Measurements from ENCODE around the gene CD79A. TPM values are rescaled to one million over a fixed set of nuclear protein-coding genes. Genes with fewer than 3 reads are reported as not detected.

CD79A gene
- total and polyA plus RNA-seq, 4 experiments from 2014 or later: 0.93 to 29.7 (median 3.2) TPM

DNA sequence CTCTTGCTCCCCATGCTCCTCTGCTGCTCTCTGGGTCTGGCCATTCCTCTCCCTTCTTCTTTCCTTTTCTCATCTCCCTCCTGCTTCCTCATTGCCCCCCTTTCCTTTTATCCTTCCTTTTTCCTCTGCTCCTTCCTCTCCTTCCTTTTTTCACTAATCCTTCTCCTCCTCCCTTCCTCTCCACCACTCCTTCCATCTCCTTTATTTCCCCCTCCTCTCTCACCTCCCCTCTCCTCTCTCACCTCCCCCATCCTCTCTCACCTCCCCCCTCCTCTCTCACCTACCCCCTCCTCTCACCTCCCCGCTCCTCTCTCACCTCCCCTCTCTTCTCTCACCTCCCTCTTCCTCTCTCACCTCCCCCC lies 19.5 kb downstream of the CD79A start:
- intact Hi-C loops (cut with micrococcal nuclease): no loop called here
- H3K36me3 Mint-ChIP-seq: peaks cover 52 to 53% of the 10 kb centered on the region in 2 donors
- no peaks in the 10 kb centered on the region for H3K9me3 ChIP-seq (ENCODE audit: control insufficient read depth in 1 of 2, low read length in 2 of 2)
- H3K27me3 ChIP-seq (ENCODE audit: insufficient read depth, low read length): no peaks in the 10 kb centered on the region
- H3K4me1 ChIP-seq (ENCODE audit: insufficient read depth, low read length): peaks cover 49% of the 10 kb centered on the region
- peak overlapping the region in 5 of 7 donors; percentile 77 to 90 (median 85) for H3K27ac Mint-ChIP-seq
- no peak overlapping the region for H3K4me3 ChIP-seq (ENCODE audit: low read length in 2 of 2)
- no peaks in the 10 kb centered on the region for H3K9me3 Mint-ChIP-seq
- H3K36me3 ChIP-seq (ENCODE audit: insufficient read depth, low read length): peaks cover 81% of the 10 kb centered on the region
- ChIA-PET CTCF (ENCODE audit: partially characterized antibody) (no interaction called here), POLR2A (ENCODE audit: partially characterized antibody) (interaction anchor here (1.4 to 19.1 kb wide), 4 partner anchors 10 to 36 kb away, joined by 4 to 349 read pairs (median 12); partner anchors contain the start of genes ARHGEF1, ERFL and RPS19)
- no peaks in the 10 kb centered on the region for H3K27me3 Mint-ChIP-seq
- H3K4me1 Mint-ChIP-seq: peaks cover 20 to 56% (median 33%) of the 10 kb centered on the region in 4 donors
- DNase-seq: no peak
- H3K4me3 Mint-ChIP-seq: no peak overlapping the region
- H3K27ac ChIP-seq (ENCODE audit: low read depth, low read length): no peak overlapping the region

DNA sequence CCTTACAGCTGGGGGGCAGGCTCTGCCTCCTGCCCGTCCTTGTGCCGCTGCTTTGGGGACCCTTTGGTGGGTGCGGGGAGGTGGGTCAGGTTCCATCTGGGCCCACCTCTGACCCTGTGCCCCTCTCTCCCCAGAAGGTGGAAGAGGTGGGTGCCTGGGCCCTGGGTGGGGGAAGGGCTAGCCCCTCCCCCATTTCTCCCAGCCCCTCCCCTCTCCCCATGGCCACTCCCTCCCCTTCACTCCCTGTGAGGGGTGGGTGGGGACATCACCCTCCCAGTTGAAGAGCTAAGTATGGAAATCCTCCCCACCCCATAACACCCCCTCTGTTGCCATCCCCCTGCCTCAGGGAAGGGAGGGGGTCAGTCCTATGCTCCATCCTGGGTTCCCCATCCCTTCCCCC lies 20.1 kb downstream of the CD79A start:
- peaks cover 81% of the 10 kb centered on the region for H3K36me3 ChIP-seq (ENCODE audit: insufficient read depth, low read length)
- H3K4me1 ChIP-seq (ENCODE audit: insufficient read depth, low read length): peaks cover 46% of the 10 kb centered on the region
- H3K27me3 Mint-ChIP-seq: no peaks in the 10 kb centered on the region
- peaks cover 50 to 54% of the 10 kb centered on the region in 2 donors for H3K36me3 Mint-ChIP-seq
- H3K4me3 Mint-ChIP-seq: no peak overlapping the region
- no peaks in the 10 kb centered on the region for H3K9me3 ChIP-seq (ENCODE audit: control insufficient read depth in 1 of 2, low read length in 2 of 2)
- ChIA-PET POLR2A (ENCODE audit: partially characterized antibody) (interaction anchor here (0.8 to 19.1 kb wide), 4 partner anchors 11 to 37 kb away, joined by 3 to 349 read pairs (median 12); partner anchors contain the start of genes ARHGEF1, ERFL and RPS19), CTCF (ENCODE audit: partially characterized antibody) (no interaction called here)
- H3K27me3 ChIP-seq (ENCODE audit: insufficient read depth, low read length): no peaks in the 10 kb centered on the region
- H3K27ac Mint-ChIP-seq: no peak overlapping the region
- H3K9me3 Mint-ChIP-seq: peaks cover 0 to 1% (median 0%) of the 10 kb centered on the region in 8 donors
- no peak overlapping the region for H3K27ac ChIP-seq (ENCODE audit: low read depth, low read length)
- H3K4me1 Mint-ChIP-seq: peaks cover 18 to 50% (median 31%) of the 10 kb centered on the region in 4 donors
- no peak for DNase-seq
- no peak overlapping the region for H3K4me3 ChIP-seq (ENCODE audit: low read length in 2 of 2)
- intact Hi-C loops (cut with micrococcal nuclease): no loop called here

DNA sequence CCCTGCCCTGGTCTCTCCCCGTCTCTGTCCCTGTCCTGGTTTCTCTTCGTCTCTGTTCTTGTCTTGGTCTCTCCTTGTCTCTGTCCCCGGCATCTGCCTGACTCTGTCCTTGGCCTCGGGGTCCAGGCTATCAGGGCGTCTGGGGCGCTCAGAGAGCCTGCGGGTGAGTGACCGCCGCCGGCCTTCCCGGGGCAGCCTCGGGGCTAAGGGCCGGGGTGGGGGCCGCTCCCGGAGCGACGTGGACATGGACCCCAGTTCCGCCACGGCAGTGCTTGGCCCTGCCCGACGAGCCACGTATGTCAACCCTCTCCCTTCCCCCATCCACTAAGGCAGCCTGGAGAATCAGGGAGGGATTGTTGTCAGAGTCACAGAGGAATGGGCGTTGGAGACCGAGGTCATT lies 20.7 kb downstream of the CD79A start:
- no peak for DNase-seq
- CTCF ChIA-PET (ENCODE audit: partially characterized antibody): no interaction called here
- Mint-ChIP-seq H3K9me3 (peaks cover 0 to 1% (median 0%) of the 10 kb centered on the region in 8 donors), H3K4me3 (no peak overlapping the region), H3K27me3 (no peaks in the 10 kb centered on the region), H3K27ac (peak overlapping the region in 4 of 7 donors; percentile 22 to 83 (median 48)), H3K36me3 (peaks cover 50 to 60% of the 10 kb centered on the region in 2 donors), H3K4me1 (peaks cover 18 to 45% (median 31%) of the 10 kb centered on the region in 4 donors)
- Histone ChIP-seq H3K4me3 (ENCODE audit: low read length in 2 of 2) (no peak overlapping the region), H3K4me1 (ENCODE audit: insufficient read depth, low read length) (peaks cover 43% of the 10 kb centered on the region), H3K27me3 (ENCODE audit: insufficient read depth, low read length) (no peaks in the 10 kb centered on the region), H3K9me3 (ENCODE audit: control insufficient read depth in 1 of 2, low read length in 2 of 2) (no peaks in the 10 kb centered on the region), H3K27ac (ENCODE audit: low read depth, low read length) (no peak overlapping the region), H3K36me3 (ENCODE audit: insufficient read depth, low read length) (peaks cover 81% of the 10 kb centered on the region)
- intact Hi-C loops (cut with micrococcal nuclease): no loop called here
- POLR2A ChIA-PET (ENCODE audit: partially characterized antibody): interaction anchor here (0.8 to 19.1 kb wide), 6 partner anchors 11 to 38 kb away, joined by 3 to 349 read pairs (median 6); partner anchors contain the start of genes ARHGEF1 and RPS19

DNA sequence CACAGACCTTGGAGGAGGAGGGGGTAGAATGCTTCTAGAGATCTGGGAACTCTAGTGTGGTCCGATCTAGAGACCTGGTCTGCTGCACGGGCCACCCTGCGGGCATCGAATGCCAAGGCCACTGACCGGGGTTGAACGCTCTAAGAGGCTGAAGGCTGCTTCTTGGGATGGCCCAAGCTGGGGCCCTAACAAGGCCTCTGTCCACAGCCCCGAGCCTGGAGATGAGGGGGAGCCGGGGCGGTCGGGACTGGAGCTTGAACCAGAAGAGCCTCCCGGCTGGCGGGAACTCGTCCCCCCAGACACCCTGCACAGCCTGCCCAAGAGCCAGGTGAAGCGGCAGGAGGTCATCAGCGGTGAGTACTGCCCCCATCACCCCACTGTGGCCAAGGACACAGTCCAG lies 21.2 kb downstream of the CD79A start:
- H3K27me3 ChIP-seq (ENCODE audit: insufficient read depth, low read length): no peaks in the 10 kb centered on the region
- no peaks in the 10 kb centered on the region for H3K27me3 Mint-ChIP-seq
- no peaks in the 10 kb centered on the region for H3K9me3 ChIP-seq (ENCODE audit: control insufficient read depth in 1 of 2, low read length in 2 of 2)
- H3K4me3 ChIP-seq (ENCODE audit: low read length in 2 of 2): no peak overlapping the region
- peaks cover 44% of the 10 kb centered on the region for H3K4me1 ChIP-seq (ENCODE audit: insufficient read depth, low read length)
- peaks cover 82% of the 10 kb centered on the region for H3K36me3 ChIP-seq (ENCODE audit: insufficient read depth, low read length)
- intact Hi-C loops (cut with micrococcal nuclease): no loop called here
- H3K9me3 Mint-ChIP-seq: peaks cover 0 to 1% (median 0%) of the 10 kb centered on the region in 8 donors
- H3K4me3 Mint-ChIP-seq: no peak overlapping the region
- CTCF ChIA-PET (ENCODE audit: partially characterized antibody): no interaction called here
- DNase-seq: no peak
- H3K4me1 Mint-ChIP-seq: peaks cover 16 to 45% (median 27%) of the 10 kb centered on the region in 4 donors
- POLR2A ChIA-PET (ENCODE audit: partially characterized antibody): interaction anchor here (1.6 to 19.1 kb wide), 5 partner anchors 11 to 38 kb away, joined by 3 to 349 read pairs (median 9); partner anchors contain the start of genes ARHGEF1 and RPS19
- H3K27ac ChIP-seq (ENCODE audit: low read depth, low read length): no peak overlapping the region
- peak overlapping the region in 4 of 7 donors; percentile 12 to 64 (median 39) for H3K27ac Mint-ChIP-seq
- H3K36me3 Mint-ChIP-seq: peaks cover 47 to 60% of the 10 kb centered on the region in 2 donors

DNA sequence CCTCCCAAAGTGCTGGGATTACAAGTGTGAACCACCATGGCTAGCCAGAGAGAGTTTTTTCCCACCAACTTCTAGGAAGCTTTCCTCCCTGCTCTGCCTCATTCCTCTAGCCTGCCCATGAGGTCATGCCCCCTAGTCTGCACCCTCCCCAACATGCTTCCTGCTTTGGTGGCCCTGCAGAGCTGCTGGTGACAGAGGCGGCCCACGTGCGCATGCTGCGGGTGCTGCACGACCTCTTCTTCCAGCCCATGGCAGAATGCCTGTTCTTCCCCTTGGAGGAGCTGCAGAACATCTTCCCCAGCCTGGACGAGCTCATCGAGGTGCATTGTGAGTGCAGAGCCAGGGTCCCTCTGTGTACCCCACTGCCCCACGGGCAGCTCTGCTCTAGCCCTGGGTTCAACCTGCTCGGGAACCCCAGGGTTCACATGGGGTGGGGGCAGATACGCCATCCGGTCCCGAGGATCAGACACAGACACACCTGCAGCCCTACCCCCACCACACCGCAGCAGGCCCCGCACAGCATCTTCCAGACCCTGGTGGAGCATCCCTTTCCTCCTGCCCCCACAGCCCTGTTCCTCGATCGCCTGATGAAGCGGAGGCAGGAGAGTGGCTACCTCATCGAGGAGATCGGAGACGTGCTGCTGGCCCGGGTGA lies 24.8 kb downstream of the CD79A start:
- no peaks in the 10 kb centered on the region for H3K27me3 ChIP-seq (ENCODE audit: insufficient read depth, low read length)
- DNase-seq: no peak
- CTCF ChIA-PET (ENCODE audit: partially characterized antibody): interaction anchor here (0.7 to 2.4 kb wide), 4 partner anchors 12 to 32 kb away, joined by 3 to 8 read pairs (median 4); no protein-coding TSS in a partner anchor
- peaks cover 23 to 51% (median 32%) of the 10 kb centered on the region in 4 donors for H3K4me1 Mint-ChIP-seq
- H3K9me3 Mint-ChIP-seq: peaks cover 0 to 1% (median 0%) of the 10 kb centered on the region in 8 donors
- no peak overlapping the region for H3K27ac Mint-ChIP-seq
- H3K27ac ChIP-seq (ENCODE audit: low read depth, low read length): no peak overlapping the region
- H3K36me3 ChIP-seq (ENCODE audit: insufficient read depth, low read length): peaks cover 88% of the 10 kb centered on the region
- no peak overlapping the region for H3K4me3 ChIP-seq (ENCODE audit: low read length in 2 of 2)
- POLR2A ChIA-PET (ENCODE audit: partially characterized antibody): interaction anchor here (0.8 to 19.1 kb wide), 6 partner anchors 9 to 44 kb away, joined by 3 to 349 read pairs (median 12); partner anchors contain the start of genes ARHGEF1 and ERFL
- no peak overlapping the region for H3K4me3 Mint-ChIP-seq
- peaks cover 33% of the 10 kb centered on the region for H3K4me1 ChIP-seq (ENCODE audit: insufficient read depth, low read length)
- no peaks in the 10 kb centered on the region for H3K9me3 ChIP-seq (ENCODE audit: control insufficient read depth in 1 of 2, low read length in 2 of 2)
- peaks cover 61 to 73% of the 10 kb centered on the region in 2 donors for H3K36me3 Mint-ChIP-seq
- no peaks in the 10 kb centered on the region for H3K27me3 Mint-ChIP-seq
- intact Hi-C loops (cut with micrococcal nuclease): no loop called here

GRCh38 chr19:41902594-41902993 lies 25.5 kb downstream of the CD79A start:
- ChIA-PET CTCF (ENCODE audit: partially characterized antibody) (interaction anchor here (1.2 kb wide), 1 partner anchor 29 kb away, joined by 5 read pairs; no protein-coding TSS in a partner anchor), POLR2A (ENCODE audit: partially characterized antibody) (interaction anchor here (1.2 to 19.1 kb wide), 6 partner anchors 8 to 43 kb away, joined by 3 to 349 read pairs (median 12); partner anchors contain the start of genes ARHGEF1 and ERFL)
- intact Hi-C loops (cut with micrococcal nuclease): no loop called here
- Histone ChIP-seq H3K36me3 (ENCODE audit: insufficient read depth, low read length) (peaks cover 88% of the 10 kb centered on the region), H3K9me3 (ENCODE audit: control insufficient read depth in 1 of 2, low read length in 2 of 2) (no peaks in the 10 kb centered on the region), H3K27ac (ENCODE audit: low read depth, low read length) (no peak overlapping the region), H3K4me3 (ENCODE audit: low read length in 2 of 2) (no peak overlapping the region), H3K4me1 (ENCODE audit: insufficient read depth, low read length) (peaks cover 33% of the 10 kb centered on the region), H3K27me3 (ENCODE audit: insufficient read depth, low read length) (no peaks in the 10 kb centered on the region)
- no peak for DNase-seq
- Mint-ChIP-seq H3K27ac (no peak overlapping the region), H3K36me3 (peaks cover 63 to 77% of the 10 kb centered on the region in 2 donors), H3K4me3 (no peak overlapping the region), H3K9me3 (peaks cover 0 to 1% (median 0%) of the 10 kb centered on the region in 8 donors), H3K4me1 (peaks cover 25 to 49% (median 35%) of the 10 kb centered on the region in 4 donors), H3K27me3 (no peaks in the 10 kb centered on the region)
